Type B pancreatic cell (in vitro differentiated cells): ENCODE results near the gene RCN2. TPM values are rescaled to one million over a fixed set of nuclear protein-coding genes. Genes with fewer than 3 reads are reported as not detected.

Source experiments
- DNase-seq: peaks from one replicate; pipeline ENCODE4 v3.0.0; 2021; ENCODE audit warnings: mixed read lengths; ENCODE audit not compliant: unreplicated experiment; ENCODE audit errors: extremely low spot score
- H3K27ac Mint-ChIP-seq: 2 replicates; pipeline ENCODE4 v1.8.0; 2021; ENCODE audit warnings: mild to moderate bottlenecking, mixed read lengths
- H3K27me3 Mint-ChIP-seq: 2 replicates; pipeline ENCODE4 v1.8.0; 2021; ENCODE audit warnings: mixed read lengths
- H3K36me3 Mint-ChIP-seq: 2 replicates; pipeline ENCODE4 v1.8.0; 2021; ENCODE audit warnings: mixed read lengths
- H3K4me1 Mint-ChIP-seq: one replicate; pipeline ENCODE4 v1.8.0; 2021; ENCODE audit warnings: mixed read lengths; ENCODE audit not compliant: unreplicated experiment
- H3K4me3 Mint-ChIP-seq: 2 replicates; pipeline ENCODE4 v1.8.0; 2021; ENCODE audit warnings: mild to moderate bottlenecking, mixed read lengths
- H3K9me3 Mint-ChIP-seq: 2 replicates; pipeline ENCODE4 v1.8.0; 2021; ENCODE audit warnings: mixed read lengths
- total RNA-seq: library from RNA; stranded (reverse); gene quantifications from 2 replicates; pipeline ENCODE4 v1.2.1, GENCODE V29; 2021; ENCODE audit warnings: low replicate concordance
- TF ChIP-seq, protein P1 (sequence below): fragments of 200-600 bp; sonication (generic); conservative IDR thresholded peaks from 2 replicates; pipeline ENCODE4 v1.5.0; 2021; ENCODE audit warnings: antibody characterized with exemption, mild to moderate bottlenecking

RCN2 gene
- total RNA-seq, 1 donor from 2014 or later: 109 TPM

DNA sequence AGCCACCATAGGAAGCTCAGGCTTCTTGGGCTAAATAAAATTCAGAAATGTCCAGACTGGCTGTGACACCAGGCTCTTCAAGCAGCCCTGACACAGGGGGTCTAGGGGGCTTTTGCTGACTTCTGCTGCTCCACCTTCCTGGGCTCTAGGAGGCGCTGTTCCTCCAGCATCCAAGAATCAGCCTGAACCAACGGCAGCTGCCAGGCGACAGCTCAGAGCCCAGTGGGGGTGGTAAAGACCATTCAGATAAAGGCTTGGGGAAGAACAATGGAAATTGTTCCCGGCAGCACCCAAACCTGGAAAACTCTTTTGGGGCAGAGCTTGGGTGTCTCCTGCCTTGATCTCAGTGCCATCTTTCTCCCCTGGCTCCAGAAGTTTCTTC, 41.8 kb downstream of the RCN2 start:
- H3K36me3 Mint-ChIP-seq: no peaks in the 10 kb centered on the region
- peaks cover 13% of the 10 kb centered on the region for H3K27me3 Mint-ChIP-seq
- TF ChIP-seq, protein P1, sequence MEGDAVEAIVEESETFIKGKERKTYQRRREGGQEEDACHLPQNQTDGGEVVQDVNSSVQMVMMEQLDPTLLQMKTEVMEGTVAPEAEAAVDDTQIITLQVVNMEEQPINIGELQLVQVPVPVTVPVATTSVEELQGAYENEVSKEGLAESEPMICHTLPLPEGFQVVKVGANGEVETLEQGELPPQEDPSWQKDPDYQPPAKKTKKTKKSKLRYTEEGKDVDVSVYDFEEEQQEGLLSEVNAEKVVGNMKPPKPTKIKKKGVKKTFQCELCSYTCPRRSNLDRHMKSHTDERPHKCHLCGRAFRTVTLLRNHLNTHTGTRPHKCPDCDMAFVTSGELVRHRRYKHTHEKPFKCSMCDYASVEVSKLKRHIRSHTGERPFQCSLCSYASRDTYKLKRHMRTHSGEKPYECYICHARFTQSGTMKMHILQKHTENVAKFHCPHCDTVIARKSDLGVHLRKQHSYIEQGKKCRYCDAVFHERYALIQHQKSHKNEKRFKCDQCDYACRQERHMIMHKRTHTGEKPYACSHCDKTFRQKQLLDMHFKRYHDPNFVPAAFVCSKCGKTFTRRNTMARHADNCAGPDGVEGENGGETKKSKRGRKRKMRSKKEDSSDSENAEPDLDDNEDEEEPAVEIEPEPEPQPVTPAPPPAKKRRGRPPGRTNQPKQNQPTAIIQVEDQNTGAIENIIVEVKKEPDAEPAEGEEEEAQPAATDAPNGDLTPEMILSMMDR: peak; percentile 68
- DNase-seq: no peak
- H3K27ac Mint-ChIP-seq: no peak overlapping the region
- no peaks in the 10 kb centered on the region for H3K4me1 Mint-ChIP-seq
- H3K9me3 Mint-ChIP-seq: peaks cover 4% of the 10 kb centered on the region
- H3K4me3 Mint-ChIP-seq: no peak overlapping the region

DNA sequence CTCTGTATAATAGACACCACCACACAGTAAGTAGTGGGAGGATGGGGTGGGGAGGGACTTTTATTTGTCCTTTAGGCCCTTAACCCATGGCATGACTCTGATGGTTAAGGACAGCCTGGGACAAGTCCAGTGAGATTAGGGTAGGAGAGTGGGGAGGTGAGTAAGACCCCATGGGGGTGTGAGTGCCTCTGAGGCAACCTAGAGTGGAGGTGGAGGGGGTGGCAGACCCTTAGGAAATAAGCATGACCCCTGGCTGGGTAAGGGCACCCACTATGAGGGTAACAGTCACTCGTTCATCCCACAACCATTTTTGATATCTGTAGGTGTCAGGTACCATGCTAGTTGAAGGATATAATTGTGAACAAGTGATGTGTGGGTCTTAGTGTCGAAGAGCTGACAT, 42.4 kb downstream of the RCN2 start:
- DNase-seq: no peak
- Mint-ChIP-seq H3K27me3 (peaks cover 13% of the 10 kb centered on the region), H3K4me1 (no peaks in the 10 kb centered on the region), H3K27ac (no peak overlapping the region), H3K4me3 (no peak overlapping the region), H3K9me3 (peaks cover 4% of the 10 kb centered on the region), H3K36me3 (no peaks in the 10 kb centered on the region)
- TF ChIP-seq, protein P1: no peak

DNA sequence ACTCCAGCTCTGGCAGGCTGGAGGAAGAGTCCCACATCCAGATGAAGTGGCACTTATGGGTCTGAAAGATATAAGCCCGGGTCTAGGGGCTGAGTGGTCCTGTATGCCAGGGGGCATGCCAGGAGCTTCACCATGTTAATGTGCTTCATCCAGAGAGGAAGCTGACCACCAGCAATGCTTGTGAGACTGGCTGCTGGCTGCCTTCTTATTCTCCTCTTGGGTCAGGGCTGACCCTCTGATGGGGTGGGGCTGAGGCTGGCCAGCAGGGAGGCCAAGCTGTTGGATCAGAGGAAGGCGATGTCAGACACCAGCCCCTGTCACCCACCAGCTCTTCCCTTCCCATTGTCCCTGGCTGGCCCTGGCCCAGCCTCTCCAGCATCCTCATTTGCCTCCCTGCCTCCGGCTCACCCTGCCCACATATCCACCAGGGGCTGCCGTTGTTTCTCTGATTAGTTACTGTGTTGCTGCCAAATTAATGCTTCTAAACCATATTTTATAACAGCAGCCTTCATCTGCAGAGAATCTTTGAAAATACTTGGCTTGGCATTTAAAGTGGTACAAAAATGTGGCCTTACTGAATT, 43.0 kb downstream of the RCN2 start:
- Mint-ChIP-seq H3K9me3 (peaks cover 4% of the 10 kb centered on the region), H3K4me1 (no peaks in the 10 kb centered on the region), H3K4me3 (no peak overlapping the region), H3K27ac (no peak overlapping the region), H3K36me3 (no peaks in the 10 kb centered on the region), H3K27me3 (peaks cover 13% of the 10 kb centered on the region)
- DNase-seq: no peak
- TF ChIP-seq, protein P1: no peak

DNA sequence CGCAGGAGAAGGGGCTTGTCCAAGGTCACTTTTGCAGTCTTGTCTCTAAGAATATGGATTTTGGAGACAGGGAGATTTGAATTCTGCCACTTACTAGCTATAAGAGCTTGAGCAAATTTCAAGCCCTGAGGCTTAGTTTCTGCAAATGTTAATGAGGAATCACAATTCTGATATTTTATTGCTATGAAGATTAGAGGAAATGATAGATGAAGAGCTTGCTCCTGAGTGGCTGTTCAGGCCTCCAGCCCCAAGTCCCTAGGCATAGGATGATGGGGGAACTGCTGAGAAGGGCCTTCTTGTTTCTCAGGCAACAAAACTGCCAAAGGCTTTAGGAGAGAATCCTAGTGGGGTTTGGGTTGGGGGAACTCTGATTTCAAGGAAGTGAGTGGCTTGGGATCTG, 44.6 kb downstream of the RCN2 start:
- TF ChIP-seq, protein P1: no peak
- Mint-ChIP-seq H3K9me3 (peaks cover 8% of the 10 kb centered on the region), H3K36me3 (no peaks in the 10 kb centered on the region), H3K27me3 (peaks cover 14% of the 10 kb centered on the region), H3K4me3 (no peak overlapping the region), H3K4me1 (no peaks in the 10 kb centered on the region), H3K27ac (no peak overlapping the region)
- DNase-seq: no peak

DNA sequence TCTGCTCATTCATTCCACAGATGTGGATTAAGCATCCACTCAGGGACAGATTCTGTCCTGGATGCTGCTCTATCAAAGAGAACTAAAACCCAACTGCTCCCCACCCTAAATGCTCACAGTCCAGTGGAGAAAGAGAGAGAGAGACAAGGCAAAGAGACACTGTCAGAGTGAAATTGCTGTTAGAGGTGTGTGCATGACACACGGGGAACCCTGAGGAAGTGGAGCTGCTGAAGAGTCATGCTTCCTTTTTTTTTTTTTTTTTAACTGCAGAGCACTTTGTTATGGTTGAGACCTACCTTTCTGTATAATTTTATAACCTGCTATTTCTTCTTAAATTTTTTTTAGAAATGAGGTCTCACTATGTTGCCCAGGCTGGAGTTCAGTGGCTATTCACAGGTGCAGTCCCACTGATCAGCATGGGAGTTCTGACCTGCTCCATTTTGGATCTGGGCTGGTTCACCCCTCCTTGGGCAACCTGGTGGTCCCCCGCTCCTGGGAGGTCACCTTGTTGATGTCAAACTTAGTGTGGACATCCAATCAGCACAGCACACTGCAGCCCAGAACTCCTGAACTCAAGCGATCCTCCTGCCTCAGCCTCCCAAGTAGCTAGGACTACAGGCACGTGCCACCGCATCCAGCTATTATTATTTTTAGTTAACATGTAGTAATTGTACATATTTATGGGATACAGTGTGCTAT, 45.2 kb downstream of the RCN2 start:
- Mint-ChIP-seq H3K36me3 (no peaks in the 10 kb centered on the region), H3K4me1 (no peaks in the 10 kb centered on the region), H3K27ac (no peak overlapping the region), H3K9me3 (peaks cover 8% of the 10 kb centered on the region), H3K4me3 (no peak overlapping the region), H3K27me3 (peaks cover 12% of the 10 kb centered on the region)
- no peak for DNase-seq
- TF ChIP-seq, protein P1: no peak
